Bronchial epithelial cell (primary cell): Measurements from ENCODE around the gene MEAF6. TPM values are rescaled to one million over a fixed set of nuclear protein-coding genes. Genes with fewer than 3 reads are reported as not detected.
A peak's percentile ranks its signal among the peaks of the same experiment; 100 is the strongest.

Experiments used
- DNase-seq: peaks from one replicate; pipeline ENCODE4 v3.0.0-alpha.2; 2010; ENCODE audit warnings: low read depth
- FAIRE-seq: peaks from 2 replicates; lab custom pipeline; 2011; peaks lifted over from hg19 to GRCh38; lab: Jason Lieb, UNC
- H3K27me3 ChIP-seq: 2 replicates; pipeline ENCODE4 v1.5.1; 2011; ENCODE audit warnings: low read length; ENCODE audit not compliant: control insufficient read depth, insufficient read depth
- H3K36me3 ChIP-seq: 2 replicates; pipeline ENCODE4 v1.5.1; 2011; ENCODE audit warnings: low read length; ENCODE audit not compliant: control insufficient read depth, insufficient read depth
- H3K4me3 ChIP-seq: 2 replicates; pipeline ENCODE4 v1.5.1; 2011; ENCODE audit warnings: mild to moderate bottlenecking, low read depth, low read length, control low read depth
- CTCF ChIP-seq: IDR thresholded peaks from 2 replicates; pipeline ENCODE4 v1.5.1; 2011; ENCODE audit warnings: mild to moderate bottlenecking, moderate library complexity, low read length, control low read depth, inconsistent platforms; ENCODE audit not compliant: insufficient read depth, severe bottlenecking
- total RNA-seq: library from RNA; depleted of rRNA; stranded (reverse); fragments of >200 nt; gene quantifications from 2 replicates; pipeline ENCODE4 v1.2.1, GENCODE V29; 2014

Gene MEAF6
- total RNA-seq, 1 donor from 2014 or later: 74.5 TPM

- Histone ChIP-seq H3K4me3 (peak overlapping the region; percentile 80), H3K36me3 (peaks cover 52% of the 10 kb centered on the region), H3K27me3 (no peaks in the 10 kb centered on the region)
- TF ChIP-seq CTCF: no peak
- no peak for FAIRE-seq
- DNase-seq: peak; percentile 72
Observed at GRCh38 chr1:37477198-37477931, 37.2 kb downstream of the MEAF6 start.

- FAIRE-seq: no peak
- peaks cover 46% of the 10 kb centered on the region for H3K36me3 ChIP-seq
- peak; percentile 90 for DNase-seq
- H3K27me3 ChIP-seq: no peaks in the 10 kb centered on the region
- no peak for TF ChIP-seq CTCF
- H3K4me3 ChIP-seq: peak overlapping the region; percentile 80
Observed at GRCh38 chr1:37476460-37477197, 37.9 kb downstream of the MEAF6 start.

- FAIRE-seq: no peak
- no peak for DNase-seq
- TF ChIP-seq CTCF: no peak
- Histone ChIP-seq H3K4me3 (peak overlapping the region; percentile 80), H3K27me3 (no peaks in the 10 kb centered on the region), H3K36me3 (peaks cover 40% of the 10 kb centered on the region)
Observed at GRCh38 chr1:37476087-37476452, 38.5 kb downstream of the MEAF6 start.

GRCh38 chr1:37475380-37476086, 39.0 kb downstream of the MEAF6 start:
- H3K4me3 ChIP-seq: peak overlapping the region; percentile 80
- TF ChIP-seq CTCF: no peak
- peaks cover 35% of the 10 kb centered on the region for H3K36me3 ChIP-seq
- DNase-seq (no peak), FAIRE-seq (no peak)
- no peaks in the 10 kb centered on the region for H3K27me3 ChIP-seq

GRCh38 chr1:37474697-37475379, 39.7 kb downstream of the MEAF6 start:
- H3K27me3 ChIP-seq: no peaks in the 10 kb centered on the region
- DNase-seq: no peak
- no peak for TF ChIP-seq CTCF
- H3K36me3 ChIP-seq: peaks cover 28% of the 10 kb centered on the region
- peak overlapping the region; percentile 80 for H3K4me3 ChIP-seq
- FAIRE-seq: no peak
